Cardiac septum (tissue), 1 donor: Measurements from ENCODE around the gene ENTREP3. TPM values are rescaled to one million over a fixed set of nuclear protein-coding genes. Genes with fewer than 3 reads are reported as not detected.
"Not testable (repeated sequence)": the region's sequence is repeated elsewhere in the genome, so short reads cannot be mapped to it uniquely, and the experiment has no call there.

Experiments used
- DNase-seq: peaks from one replicate; pipeline ENCODE4 v3.0.0-alpha.2; 2020; ENCODE audit warnings: low spot score
- intact Hi-C: fragments of 100-400 bp; cut with DNase I; formaldehyde crosslinking; loops from one replicate; pipeline ENCODE4 v1.14.0; 2022
- long read RNA-seq: library from polyadenylated mRNA; unstranded; transcript quantifications from one replicate; pipeline ENCODE4 v2.0.0, GENCODE V29; 2021
- total RNA-seq: library from RNA; stranded (reverse); fragmentation: NEBNext Ultra II Directional; extraction: Animal tissue kit (Norgen Biotek cat#: 25700); gene quantifications from one replicate; pipeline ENCODE4 v1.2.1, GENCODE V29; 2021
- donor health status: DM: no; HTN: no; CAD: no.

ENTREP3 gene
- total RNA-seq = 15.5 TPM
- long read RNA-seq, partial matches to known transcripts = 11 of 17 reads
- long read RNA-seq, other reads (novel, unspliced or antisense) = 1 of 17 reads

GRCh38 chr1:155255243-155256007, at the start of gene ENTREP3:
ENTREP3 (minus strand) TSS chr1:155255483; CDS start chr1:155254877, 606 bp downstream.
- peak; percentile 95 for DNase-seq
- intact Hi-C loops = loop anchor here (2.0 kb wide), 1 partner anchor 53 kb away; the partner anchor contains the start of gene FDPS

- DNase-seq = no peak
- intact Hi-C loops = no loop called here
These were observed 49.3 kb upstream of the ENTREP3 start for GRCh38 chr1:155304558-155305063.

- intact Hi-C loops = no loop called here
These were observed 46.1 kb upstream of the ENTREP3 start, which contains the start of gene PKLR for GRCh38 chr1:155301342-155301841. PKLR (minus strand) TSS chr1:155301438; CDS start chr1:155301395, 43 bp downstream.

GRCh38 chr1:155300553-155301329, 45.5 kb upstream of the ENTREP3 start:
- intact Hi-C loops = no loop called here
- no peak for DNase-seq

More at GRCh38 chr1:155301342-155301841, 46.1 kb upstream of the ENTREP3 start, which contains the start of gene PKLR:
- no peak for DNase-seq

GRCh38 chr1:155300024-155300423, 44.7 kb upstream of the ENTREP3 start:
- intact Hi-C loops = no loop called here
- DNase-seq = no peak

GRCh38 chr1:155297384-155297783, 42.1 kb upstream of the ENTREP3 start:
- no peak for DNase-seq
- intact Hi-C loops = no loop called here

GRCh38 chr1:155296661-155297060, 41.4 kb upstream of the ENTREP3 start:
- intact Hi-C loops = no loop called here
- DNase-seq = no peak

GRCh38 chr1:155295942-155296267, 40.6 kb upstream of the ENTREP3 start:
- intact Hi-C loops = no loop called here
- no peak for DNase-seq

- no peak for DNase-seq
- intact Hi-C loops = no loop called here
These were observed 40.1 kb upstream of the ENTREP3 start for GRCh38 chr1:155295183-155295941.

GRCh38 chr1:155294520-155295182, 39.4 kb upstream of the ENTREP3 start:
- intact Hi-C loops = no loop called here

GRCh38 chr1:155293086-155293749, 37.9 kb upstream of the ENTREP3 start:
- DNase-seq = no peak
- intact Hi-C loops = no loop called here

More at GRCh38 chr1:155294520-155295182, 39.4 kb upstream of the ENTREP3 start:
- no peak for DNase-seq

GRCh38 chr1:155291006-155291405, 35.7 kb upstream of the ENTREP3 start:
- DNase-seq, intact Hi-C loops: not testable (repeated sequence)

- intact Hi-C loops = no loop called here
- DNase-seq = no peak
These were observed 32.8 kb upstream of the ENTREP3 start for GRCh38 chr1:155287987-155288543.

- intact Hi-C loops = no loop called here
These were observed 31.3 kb upstream of the ENTREP3 start for GRCh38 chr1:155286544-155286943.

GRCh38 chr1:155285631-155286044, 30.4 kb upstream of the ENTREP3 start:
- intact Hi-C loops = no loop called here
- no peak for DNase-seq

More at GRCh38 chr1:155286544-155286943, 31.3 kb upstream of the ENTREP3 start:
- DNase-seq = no peak

GRCh38 chr1:155285063-155285462, 29.8 kb upstream of the ENTREP3 start:
- intact Hi-C loops = no loop called here
- DNase-seq = no peak

GRCh38 chr1:155284476-155284875, 29.2 kb upstream of the ENTREP3 start:
- intact Hi-C loops = no loop called here
- no peak for DNase-seq

GRCh38 chr1:155282488-155283091, 27.3 kb upstream of the ENTREP3 start:
- intact Hi-C loops = no loop called here
- DNase-seq = no peak
